Liver (tissue), 9 donors: ENCODE data around the gene INHBB. TPM values are rescaled to one million over a fixed set of nuclear protein-coding genes. Genes with fewer than 3 reads are reported as not detected.

ENCODE experiments used
- DNase-seq: peaks from one replicate; pipeline ENCODE4 v3.0.0-alpha.2; 2017; ENCODE audit warnings: low spot score
- H3K27ac ChIP-seq, 2 donors: one replicate each; pipeline ENCODE4 v1.7.0; 2013; ENCODE audit warnings: inconsistent platforms in 2 of 2, low read length in 2 of 2, control low read depth in 1 of 2, low read depth in 1 of 2, mild to moderate bottlenecking in 1 of 2
- H3K27me3 ChIP-seq, 4 donors: one replicate each; pipeline versions ENCODE4 v1.6.1 to v1.7.0; 2013; ENCODE audit warnings: low read length in 3 of 4, inconsistent platforms in 1 of 4, mild to moderate bottlenecking in 1 of 4, moderate library complexity in 1 of 4; ENCODE audit not compliant: control insufficient read depth in 4 of 4, insufficient read depth in 4 of 4
- H3K36me3 ChIP-seq, 4 donors: one replicate each; pipeline versions ENCODE4 v1.6.1 to v1.7.0; 2013; ENCODE audit warnings: low read length in 3 of 4, mild to moderate bottlenecking in 3 of 4, low read depth in 1 of 4, moderate library complexity in 1 of 4; ENCODE audit not compliant: control insufficient read depth in 4 of 4, insufficient read depth in 3 of 4
- H3K4me1 ChIP-seq, 4 donors: one replicate each; pipeline versions ENCODE4 v1.6.1 to v1.7.0; 2013; ENCODE audit warnings: low read length in 3 of 4, mild to moderate bottlenecking in 3 of 4, moderate library complexity in 1 of 4; ENCODE audit not compliant: control insufficient read depth in 4 of 4, insufficient read depth in 4 of 4
- H3K4me3 ChIP-seq, 3 donors: one replicate each; pipeline versions ENCODE4 v1.6.1 to v1.7.0; 2013; ENCODE audit warnings: low read length in 3 of 3, control low read depth in 1 of 3, low read depth in 1 of 3, mild to moderate bottlenecking in 1 of 3
- H3K9ac ChIP-seq, 2 donors: one replicate each; pipeline ENCODE4 v1.7.0; 2013; ENCODE audit warnings: low read length in 2 of 2, mild to moderate bottlenecking in 2 of 2, moderate library complexity in 2 of 2, control low read depth in 1 of 2, low read depth in 1 of 2
- H3K9me3 ChIP-seq, 4 donors: one replicate each; pipeline versions ENCODE4 v1.6.1 to v1.7.0; 2013; ENCODE audit warnings: low read length in 3 of 4; ENCODE audit not compliant: control insufficient read depth in 4 of 4
- EGR1 ChIP-seq, 2 donors: IDR thresholded peaks; 2 replicates each; pipeline ENCODE4 v1.6.1; 2016 to 2018; ENCODE audit warnings: antibody characterized with exemption in 2 of 2, low read depth in 2 of 2
- FOXA1 ChIP-seq: IDR thresholded peaks from 2 replicates; pipeline ENCODE4 v1.6.1; 2016; ENCODE audit warnings: antibody characterized with exemption
- FOXA2 ChIP-seq: IDR thresholded peaks from 2 replicates; pipeline ENCODE4 v1.6.1; 2016; ENCODE audit warnings: antibody characterized with exemption
- GABPA ChIP-seq, 2 donors: IDR thresholded peaks in 1 of 2; conservative IDR thresholded peaks in 1 of 2; 2 replicates each; pipeline ENCODE4 v1.6.1; 2016; ENCODE audit warnings: antibody characterized with exemption in 2 of 2, mild to moderate bottlenecking in 1 of 2, moderate library complexity in 1 of 2
- HNF4A ChIP-seq, 2 donors: conservative IDR thresholded peaks; 2 replicates each; pipeline ENCODE4 v1.6.1; 2016; ENCODE audit warnings: antibody characterized with exemption in 2 of 2, mild to moderate bottlenecking in 2 of 2
- HNF4G ChIP-seq: IDR thresholded peaks from 2 replicates; pipeline ENCODE4 v1.6.1; 2016; ENCODE audit warnings: antibody characterized with exemption
- NR2F2 ChIP-seq: IDR thresholded peaks from 2 replicates; pipeline ENCODE4 v1.6.1; 2016; ENCODE audit warnings: antibody characterized with exemption
- RAD21 ChIP-seq, 2 donors: IDR thresholded peaks; 2 replicates each; pipeline ENCODE4 v1.6.1; 2016; ENCODE audit warnings: antibody characterized with exemption in 2 of 2, mild to moderate bottlenecking in 2 of 2
- RXRA ChIP-seq, 2 donors: IDR thresholded peaks; 2 replicates each; pipeline ENCODE4 v1.6.1; 2017 to 2018; ENCODE audit warnings: antibody characterized with exemption in 2 of 2, mild to moderate bottlenecking in 1 of 2
- SP1 ChIP-seq: IDR thresholded peaks from 2 replicates; pipeline ENCODE4 v1.6.1; 2018; ENCODE audit warnings: antibody characterized with exemption, mild to moderate bottlenecking
- TAF1 ChIP-seq: conservative IDR thresholded peaks from 2 replicates; pipeline ENCODE4 v1.6.1; 2016; ENCODE audit warnings: antibody characterized with exemption, mild to moderate bottlenecking
- YY1 ChIP-seq: IDR thresholded peaks from 2 replicates; pipeline ENCODE4 v1.6.1; 2016; ENCODE audit warnings: antibody characterized with exemption, mild to moderate bottlenecking
- ZBTB33 ChIP-seq: IDR thresholded peaks from 2 replicates; pipeline ENCODE4 v1.6.1; 2016; ENCODE audit warnings: antibody characterized with exemption
- WGBS: extraction: QIAGEN DNeasy Blood & Tissue Kit; methylation state at CpG from one replicate; pipeline ENCODE4 v1.1.7; 2013; 5-methylcytosine and 5-hydroxymethylcytosine counted together
- polyA plus RNA-seq, 2 donors: library from polyadenylated mRNA; stranded (reverse) in 1 of 2; unstranded in 1 of 2; fragments of 200-250 nt in 1 of 2; fragments of >200 nt in 1 of 2; fragmentation: Nextera tagmentation in 1 of 2; extraction: Ambion mirVana in 1 of 2; gene quantifications; one replicate each; pipeline versions ENCODE4 v1.2.1 to v1.2.3, GENCODE V29; 2013 to 2015
- total RNA-seq, 2 donors: library from RNA; depleted of rRNA; stranded (reverse); fragments of >200 nt; gene quantifications; one replicate each; pipeline ENCODE4 v1.2.3, GENCODE V29; 2014
- donor health status: healthy.
- donor health status: healthy.
- donor health status: healthy.
- donor health status: healthy.
- donor health status: healthy.

Gene INHBB
- total and polyA plus RNA-seq, 4 donors: 0.36 to 7.4 (median 2.1) TPM

- Histone ChIP-seq H3K4me1 (no peaks in the 10 kb centered on the region), H3K4me3 (no peak overlapping the region), H3K9ac (no peak overlapping the region), H3K9me3 (no peaks in the 10 kb centered on the region), H3K36me3 (no peaks in the 10 kb centered on the region), H3K27me3 (no peaks in the 10 kb centered on the region), H3K27ac (no peak overlapping the region)
- DNase-seq: no peak
- WGBS: 86% methylated on average over 8 of the region's 8 CpGs
- TF ChIP-seq HNF4A (conservative IDR thresholded peaks at IDR 0.05) (no peak), NR2F2 (no peak), SP1 (no peak), RAD21 (IDR thresholded peaks at IDR 0.05) (no peak), ZBTB33 (no peak), RXRA (IDR thresholded peaks at IDR 0.05) (no peak), HNF4G (no peak), YY1 (no peak), TAF1 (no peak), GABPA (IDR thresholded peaks at IDR 0.05 in 1 of 2, conservative IDR thresholded peaks at IDR 0.05 in 1 of 2) (no peak), FOXA2 (no peak), EGR1 (IDR thresholded peaks at IDR 0.05; ENCODE audit: low read depth in 2 of 2) (no peak), FOXA1 (no peak)
Observed at GRCh38 chr2:120399889-120400240, 53.9 kb downstream of the INHBB start.

- no peak overlapping the region for H3K4me3 ChIP-seq
- no peaks in the 10 kb centered on the region for H3K36me3 ChIP-seq
- no peaks in the 10 kb centered on the region for H3K4me1 ChIP-seq
- 80% methylated on average over 11 of the region's 11 CpGs for WGBS
- no peak for DNase-seq
- H3K27ac ChIP-seq: no peak overlapping the region
- H3K9ac ChIP-seq: no peak overlapping the region
- no peak for TF ChIP-seq SP1
- TF ChIP-seq FOXA1: no peak
- TF ChIP-seq HNF4G: no peak
- H3K9me3 ChIP-seq: no peaks in the 10 kb centered on the region
- H3K27me3 ChIP-seq: no peaks in the 10 kb centered on the region
Observed at GRCh38 chr2:120400551-120400950, 54.6 kb downstream of the INHBB start.

Other genes starting within 250 kb of the INHBB start
- gene TMEM185B, start 122.7 kb upstream of the INHBB start, total RNA-seq: 1 to 10 TPM; 8.0 to 8.5 TPM
- gene TMEM185B, start 122.7 kb upstream of the INHBB start, polyA plus RNA-seq: 1 to 10 TPM; 1.8 to 5.7 TPM
- gene RALB, start 93.3 kb upstream of the INHBB start, total RNA-seq: 10 to 100 TPM; 19.7 to 20.6 TPM
- gene RALB, start 93.3 kb upstream of the INHBB start, polyA plus RNA-seq: 10 to 100 TPM; 11.1 to 26.4 TPM